Stimulated activated effector memory CD8-positive, alpha-beta T cell treated with anti-CD3 and anti-CD28 coated beads, Interleukin-12 subunit alpha, Interleukin-12 subunit beta, amount 100 ng/mL, for 72 hours (primary cell): ENCODE data around the gene PSMD14.
A peak's percentile ranks its signal among the peaks of the same experiment; 100 is the strongest.
"Not testable (repeated sequence)": the region's sequence is repeated elsewhere in the genome, so short reads cannot be mapped to it uniquely, and the experiment has no call there.

ENCODE experiments used
- ATAC-seq: fragments of 150-1000 bp; cut with Tn5 transposase; 2 replicates; pipeline ENCODE4 v1.10.0; 2021
- DNase-seq, 2 donors: peaks; one replicate each; pipeline ENCODE4 v3.0.0; 2021 to 2022; ENCODE audit warnings: low spot score in 2 of 2
- H3K27ac Mint-ChIP-seq: one replicate; pipeline ENCODE4 v1.8.0; 2022; ENCODE audit warnings: mild to moderate bottlenecking, mixed read lengths
- H3K36me3 Mint-ChIP-seq: one replicate; pipeline ENCODE4 v1.8.0; 2022; ENCODE audit warnings: mild to moderate bottlenecking, mixed read lengths
- H3K4me1 Mint-ChIP-seq: one replicate; pipeline ENCODE4 v1.8.0; 2022; ENCODE audit warnings: mixed read lengths
- H3K4me3 Mint-ChIP-seq: one replicate; pipeline ENCODE4 v1.8.0; 2022; ENCODE audit warnings: mild to moderate bottlenecking, mixed read lengths
- H3K9me3 Mint-ChIP-seq: one replicate; pipeline ENCODE4 v1.8.0; 2022; ENCODE audit warnings: mixed read lengths

PSMD14 gene

GRCh38 chr2:161316701-161317100 is 8.5 kb downstream of the PSMD14 start:
- Mint-ChIP-seq H3K27ac (no peak overlapping the region), H3K4me1 (peaks cover 18% of the 10 kb centered on the region), H3K9me3 (no peaks in the 10 kb centered on the region), H3K36me3 (peaks cover 86% of the 10 kb centered on the region), H3K4me3 (no peak overlapping the region)
- no peak for ATAC-seq
- DNase-seq, result no peak

DNA sequence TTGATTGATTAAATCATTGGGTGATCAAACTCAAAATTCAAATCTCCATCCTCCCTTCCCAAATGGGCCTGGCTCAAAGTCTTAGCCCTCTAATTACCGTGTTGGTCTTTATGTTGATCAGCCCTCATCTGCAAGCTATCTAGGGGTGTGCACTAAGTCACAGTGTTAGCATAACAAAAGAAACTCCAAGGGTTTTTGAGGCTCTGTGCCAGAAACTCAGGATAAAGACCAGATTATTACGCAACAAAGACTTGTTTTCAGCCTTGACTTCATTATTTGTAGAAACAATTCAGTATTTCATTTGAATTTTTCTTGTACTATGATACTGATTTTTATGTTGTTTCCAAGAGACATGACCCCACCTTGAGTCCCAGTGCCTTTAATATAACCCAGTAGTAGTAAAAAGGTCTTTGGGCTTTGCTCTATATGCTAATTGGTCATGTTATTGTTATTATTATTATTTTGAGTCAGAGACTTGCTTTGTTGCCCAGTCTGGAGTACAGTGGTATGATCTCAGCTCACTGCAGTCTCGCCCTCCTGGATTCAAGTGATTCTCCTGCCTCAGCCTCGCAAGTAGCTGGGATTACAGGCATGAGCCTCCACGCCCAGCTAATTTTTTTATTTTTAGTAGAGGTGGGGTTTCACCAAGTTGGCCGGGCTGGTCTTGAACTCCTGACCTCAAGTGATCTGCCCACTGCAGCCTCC is 13.9 kb downstream of the PSMD14 start:
- H3K4me1 Mint-ChIP-seq, result peaks cover 4% of the 10 kb centered on the region
- H3K36me3 Mint-ChIP-seq, result peaks cover 90% of the 10 kb centered on the region
- ATAC-seq (no peak), DNase-seq (no peak)
- H3K4me3 Mint-ChIP-seq, result no peak overlapping the region
- H3K9me3 Mint-ChIP-seq, result no peaks in the 10 kb centered on the region
- no peak overlapping the region for H3K27ac Mint-ChIP-seq

DNA sequence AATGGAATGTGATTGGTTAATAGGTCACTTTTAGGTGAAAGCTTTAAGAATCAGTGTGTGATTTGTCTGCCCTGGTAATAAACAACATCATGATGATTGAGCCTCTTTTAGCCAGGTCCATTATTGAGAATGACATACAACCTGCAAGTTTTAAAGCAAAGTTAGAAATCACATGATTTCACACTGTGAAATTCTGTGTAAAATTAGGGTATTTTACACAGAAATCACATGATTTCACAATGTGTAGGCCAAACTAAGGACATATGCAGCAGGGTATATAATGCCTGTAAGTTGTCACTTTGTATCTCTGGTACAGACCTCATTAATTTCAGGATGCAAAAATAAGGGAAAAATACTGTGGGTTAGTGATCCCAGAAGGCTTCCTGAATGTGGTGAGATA is 16.7 kb downstream of the PSMD14 start:
- Mint-ChIP-seq H3K4me1 (peaks cover 11% of the 10 kb centered on the region), H3K27ac (peak overlapping the region; percentile 33), H3K9me3 (no peaks in the 10 kb centered on the region), H3K4me3 (no peak overlapping the region), H3K36me3 (peaks cover 74% of the 10 kb centered on the region)
- ATAC-seq, result no peak
- DNase-seq, result no peak

- H3K36me3 Mint-ChIP-seq, result peaks cover 62% of the 10 kb centered on the region
- DNase-seq (no peak), ATAC-seq (no peak)
- H3K9me3 Mint-ChIP-seq, result no peaks in the 10 kb centered on the region
- peaks cover 11% of the 10 kb centered on the region for H3K4me1 Mint-ChIP-seq
- H3K27ac Mint-ChIP-seq, result no peak overlapping the region
- no peak overlapping the region for H3K4me3 Mint-ChIP-seq
These were observed 19.4 kb downstream of the PSMD14 start for GRCh38 chr2:161327582-161327981.

GRCh38 chr2:161332371-161332967 is 24.2 kb downstream of the PSMD14 start:
- no peak for DNase-seq

DNA sequence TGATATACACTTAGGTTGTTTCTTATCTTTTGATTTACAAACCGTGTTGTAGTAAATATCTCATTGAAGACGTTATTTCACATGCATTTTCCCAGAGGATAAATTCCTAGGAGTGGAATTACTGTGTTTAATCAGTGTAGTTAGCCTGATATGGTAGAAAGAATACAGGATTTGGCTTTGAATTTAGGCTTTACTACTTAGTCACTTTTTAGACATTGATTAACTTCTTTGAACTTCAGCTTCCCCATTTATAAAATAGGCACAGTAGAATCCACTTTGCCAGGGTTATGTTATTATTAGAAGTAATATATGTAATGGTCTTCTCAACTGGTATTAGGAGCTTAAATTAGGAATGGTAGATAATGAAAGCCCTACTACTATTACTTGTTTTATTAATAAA is 27.4 kb downstream of the PSMD14 start:
- no peaks in the 10 kb centered on the region for H3K9me3 Mint-ChIP-seq
- H3K36me3 Mint-ChIP-seq, result peaks cover 35% of the 10 kb centered on the region
- no peak overlapping the region for H3K27ac Mint-ChIP-seq
- DNase-seq (no peak), ATAC-seq (no peak)
- peaks cover 6% of the 10 kb centered on the region for H3K4me1 Mint-ChIP-seq
- H3K4me3 Mint-ChIP-seq, result no peak overlapping the region

More at GRCh38 chr2:161332371-161332967, 24.2 kb downstream of the PSMD14 start:
- Mint-ChIP-seq H3K9me3 (no peaks in the 10 kb centered on the region), H3K4me3 (no peak overlapping the region), H3K27ac (no peak overlapping the region), H3K36me3 (peaks cover 25% of the 10 kb centered on the region), H3K4me1 (peaks cover 3% of the 10 kb centered on the region)
- no peak for ATAC-seq

DNA sequence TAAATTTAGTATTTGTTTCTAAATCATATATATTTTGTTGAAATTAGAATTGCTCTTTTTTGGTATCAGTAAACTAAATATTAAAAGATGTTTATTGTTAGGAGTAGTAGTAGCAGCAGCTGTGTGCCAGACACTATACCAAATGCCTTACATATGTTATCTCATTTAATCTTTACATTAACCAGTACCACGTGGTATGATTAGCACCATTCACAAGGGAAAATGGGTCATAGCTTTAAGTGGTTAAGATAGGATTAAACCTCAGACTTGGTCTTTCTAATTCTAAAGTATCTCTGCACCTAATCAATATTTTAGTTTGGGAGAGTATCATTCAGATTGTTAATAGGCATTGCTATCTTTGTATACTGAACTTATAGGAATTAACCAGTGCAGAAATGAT is 29.0 kb downstream of the PSMD14 start:
- no peak overlapping the region for H3K27ac Mint-ChIP-seq
- no peak for ATAC-seq
- peaks cover 6% of the 10 kb centered on the region for H3K4me1 Mint-ChIP-seq
- no peak for DNase-seq
- no peak overlapping the region for H3K4me3 Mint-ChIP-seq
- no peaks in the 10 kb centered on the region for H3K9me3 Mint-ChIP-seq
- peaks cover 34% of the 10 kb centered on the region for H3K36me3 Mint-ChIP-seq

GRCh38 chr2:161339532-161339931 is 31.3 kb downstream of the PSMD14 start:
- H3K27ac Mint-ChIP-seq, H3K4me1 Mint-ChIP-seq, ATAC-seq, H3K9me3 Mint-ChIP-seq, H3K4me3 Mint-ChIP-seq, DNase-seq: not testable (repeated sequence)
- H3K36me3 Mint-ChIP-seq, result peaks cover 39% of the 10 kb centered on the region

DNA sequence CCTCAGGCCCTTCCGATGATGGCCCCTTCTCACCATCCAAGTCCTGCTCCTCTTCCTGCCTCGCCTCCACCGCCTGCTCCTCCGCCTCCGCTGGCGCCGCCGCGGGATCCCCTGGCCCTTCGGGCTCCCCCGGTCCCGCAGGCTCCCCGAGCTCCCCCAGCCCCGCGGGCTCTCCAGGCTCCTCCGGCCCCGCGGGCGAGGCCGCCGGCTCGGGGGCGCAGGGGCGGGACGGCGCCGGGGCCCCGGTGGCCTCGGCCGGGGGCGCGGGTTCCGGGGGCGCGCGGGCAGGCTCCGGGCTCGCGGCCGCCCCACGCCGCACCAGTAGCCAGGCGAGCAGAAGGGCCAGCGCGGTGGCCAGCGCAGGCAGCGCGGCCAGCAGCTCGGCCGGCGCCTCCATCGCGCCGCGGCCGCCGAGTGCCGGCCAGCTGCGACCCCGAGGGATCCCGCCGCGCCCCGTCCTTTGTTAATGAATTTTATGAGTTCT is 32.7 kb downstream of the PSMD14 start:
- H3K9me3 Mint-ChIP-seq, DNase-seq, H3K4me1 Mint-ChIP-seq, H3K27ac Mint-ChIP-seq, H3K4me3 Mint-ChIP-seq: not testable (repeated sequence)
- H3K36me3 Mint-ChIP-seq, result peaks cover 53% of the 10 kb centered on the region
- ATAC-seq, result peak; percentile 39

GRCh38 chr2:161343235-161343634 is 35.0 kb downstream of the PSMD14 start:
- no peak overlapping the region for H3K27ac Mint-ChIP-seq
- DNase-seq, result no peak
- H3K4me1 Mint-ChIP-seq, result peaks cover 14% of the 10 kb centered on the region
- no peak for ATAC-seq
- no peak overlapping the region for H3K4me3 Mint-ChIP-seq
- H3K9me3 Mint-ChIP-seq, result no peaks in the 10 kb centered on the region
- peaks cover 68% of the 10 kb centered on the region for H3K36me3 Mint-ChIP-seq

- Mint-ChIP-seq H3K4me3 (no peak overlapping the region), H3K4me1 (peaks cover 18% of the 10 kb centered on the region), H3K9me3 (no peaks in the 10 kb centered on the region), H3K36me3 (peaks cover 57% of the 10 kb centered on the region), H3K27ac (no peak overlapping the region)
- ATAC-seq (no peak), DNase-seq (no peak)
These were observed 36.5 kb downstream of the PSMD14 start for GRCh38 chr2:161344692-161345091.

DNA sequence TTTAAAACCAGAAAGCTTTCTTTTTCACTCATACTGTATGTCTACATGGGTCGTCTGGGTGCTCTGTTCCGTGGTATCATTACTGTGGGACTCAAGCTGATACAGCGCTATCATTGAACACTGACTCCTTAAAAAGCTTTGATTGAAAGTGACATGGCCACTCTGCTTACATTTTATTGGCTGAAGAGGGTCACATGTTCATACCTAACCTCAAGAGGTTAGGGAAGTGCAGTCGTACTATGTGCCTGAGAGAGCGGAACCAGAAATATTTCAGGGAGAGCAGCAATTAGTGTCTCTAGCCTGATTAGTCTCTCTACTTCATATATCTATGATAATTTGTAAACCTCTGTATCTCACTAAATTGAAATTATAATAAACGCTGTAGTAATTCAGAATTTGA is 43.5 kb downstream of the PSMD14 start:
- Mint-ChIP-seq H3K27ac (no peak overlapping the region), H3K4me1 (peaks cover 37% of the 10 kb centered on the region), H3K36me3 (peaks cover 17% of the 10 kb centered on the region), H3K9me3 (no peaks in the 10 kb centered on the region), H3K4me3 (no peak overlapping the region)
- no peak for ATAC-seq
- no peak for DNase-seq

- Mint-ChIP-seq H3K36me3 (peaks cover 10% of the 10 kb centered on the region), H3K9me3 (no peaks in the 10 kb centered on the region), H3K4me1 (peaks cover 37% of the 10 kb centered on the region), H3K27ac (no peak overlapping the region), H3K4me3 (no peak overlapping the region)
- no peak for DNase-seq
- no peak for ATAC-seq
These were observed 44.5 kb downstream of the PSMD14 start for GRCh38 chr2:161352719-161353118.

DNA sequence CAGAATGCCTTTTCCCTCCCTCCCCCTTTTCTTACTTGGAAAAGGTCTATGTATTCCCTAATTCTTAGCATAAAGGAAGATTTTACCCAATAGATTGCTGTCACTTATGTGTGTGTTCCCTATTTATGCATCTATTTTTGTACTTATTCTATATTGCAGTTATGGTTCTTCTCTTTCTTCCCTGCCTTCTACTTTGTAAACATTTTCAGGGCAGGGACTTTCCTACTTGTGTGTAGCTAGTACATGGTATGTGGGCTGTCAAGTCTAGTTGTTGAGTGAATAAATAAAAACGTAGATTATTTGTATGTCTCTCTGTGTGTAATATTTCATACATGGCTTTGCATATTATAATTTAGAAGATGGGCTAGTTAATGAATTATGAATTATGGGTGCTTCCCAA is 45.3 kb downstream of the PSMD14 start:
- peaks cover 13% of the 10 kb centered on the region for H3K36me3 Mint-ChIP-seq
- H3K9me3 Mint-ChIP-seq, result no peaks in the 10 kb centered on the region
- H3K27ac Mint-ChIP-seq, result no peak overlapping the region
- H3K4me3 Mint-ChIP-seq, result no peak overlapping the region
- peaks cover 37% of the 10 kb centered on the region for H3K4me1 Mint-ChIP-seq
- DNase-seq (no peak), ATAC-seq (no peak)

DNA sequence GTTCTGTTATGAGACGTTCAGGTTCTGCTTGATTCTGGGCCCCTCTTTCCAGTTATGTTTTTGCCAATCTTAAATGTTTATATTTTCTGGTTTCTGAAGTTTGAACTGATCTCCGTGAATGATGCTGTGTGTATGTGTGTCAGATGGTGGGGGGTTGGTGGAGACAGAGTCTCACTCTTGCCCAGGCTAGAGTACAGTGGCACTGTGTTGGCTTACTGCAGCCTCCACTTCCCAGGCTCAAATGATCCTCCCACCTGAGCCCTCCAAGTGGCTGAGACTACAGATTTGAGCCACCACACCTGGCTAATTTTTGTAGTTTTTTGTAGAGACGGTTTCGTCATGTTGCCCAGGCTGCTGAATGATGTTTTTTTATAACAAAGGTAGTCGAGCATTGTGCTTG is 45.9 kb downstream of the PSMD14 start:
- ATAC-seq, result no peak
- Mint-ChIP-seq H3K4me3 (no peak overlapping the region), H3K27ac (no peak overlapping the region), H3K9me3 (no peaks in the 10 kb centered on the region), H3K4me1 (peaks cover 33% of the 10 kb centered on the region), H3K36me3 (peaks cover 18% of the 10 kb centered on the region)
- no peak for DNase-seq

DNA sequence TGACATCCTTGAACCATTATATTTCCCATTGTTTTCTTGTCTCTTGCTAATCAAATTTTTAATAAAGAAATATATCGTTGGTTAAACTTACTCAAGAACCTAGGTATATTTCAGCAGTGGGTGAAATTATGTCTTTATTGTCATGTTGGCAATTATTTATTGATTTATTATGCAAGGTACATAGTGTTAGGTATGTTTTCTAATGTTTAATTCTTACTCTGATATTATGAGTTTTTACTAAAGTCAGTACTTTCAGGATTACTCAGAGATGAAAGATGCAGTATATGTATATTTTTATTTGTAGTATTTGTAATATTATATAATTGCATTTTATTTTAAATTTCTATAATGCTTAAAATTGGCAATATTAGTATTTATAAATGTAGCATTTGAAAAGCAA is 46.9 kb downstream of the PSMD14 start:
- ATAC-seq, result no peak
- H3K9me3 Mint-ChIP-seq, result no peaks in the 10 kb centered on the region
- no peak overlapping the region for H3K27ac Mint-ChIP-seq

More for the DNA sequence above, 46.9 kb downstream of the PSMD14 start:
- Mint-ChIP-seq H3K4me1 (peaks cover 24% of the 10 kb centered on the region), H3K36me3 (peaks cover 22% of the 10 kb centered on the region), H3K4me3 (no peak overlapping the region)
- no peak for DNase-seq
